B cell (primary cell): ENCODE data around the gene ZNF580. TPM values are rescaled to one million over a fixed set of nuclear protein-coding genes. Genes with fewer than 3 reads are reported as not detected.

ENCODE experiments used
- ATAC-seq: fragments of 200-7000 bp; cut with Tn5 transposase; one replicate; pipeline ENCODE4 v1.10.0; 2021; ENCODE audit warnings: low read depth, mild to moderate bottlenecking, moderate number of reproducible peaks, moderate library complexity
- CTCF ChIA-PET: fragments of 350-600 bp; sonication (Branson Sonifier 250); formaldehyde crosslinking; loops from one replicate; lab custom pipeline; 2021; ENCODE audit warnings: antibody characterized with exemption, inconsistent platforms; lab: Charles Lee
- POLR2A ChIA-PET: fragments of 350-600 bp; sonication (Branson Sonifier 250); formaldehyde crosslinking; loops from one replicate; lab custom pipeline; 2021; ENCODE audit warnings: antibody characterized with exemption; lab: Charles Lee
- DNase-seq: peaks from one replicate; pipeline ENCODE4 v3.0.0; 2013
- H2AFZ ChIP-seq: 2 replicates; pipeline ENCODE4 v1.6.1; 2012; ENCODE audit warnings: mild to moderate bottlenecking, low read depth, low read length; ENCODE audit not compliant: insufficient read depth, poor library complexity, severe bottlenecking
- H3K27ac ChIP-seq, 2 donors: 1 replicate in 1 of 2; 2 replicates in 1 of 2; pipeline ENCODE4 v1.5.1; 2012 to 2013; ENCODE audit warnings: low read length in 2 of 2, mild to moderate bottlenecking in 2 of 2, moderate library complexity in 1 of 2
- H3K27me3 ChIP-seq, 4 experiments: fragments of 200-600 bp in 1 of 4; sonication (generic) in 1 of 4; replicated peaks in 1 of 4; 1 replicate in 2 of 4; 2 replicates in 2 of 4; pipeline versions ENCODE4 v1.6.1 to v1.7.0; 2013 to 2016; ENCODE audit warnings: low read length in 3 of 4, mild to moderate bottlenecking in 2 of 4, mixed read lengths in 1 of 4, moderate library complexity in 1 of 4; ENCODE audit not compliant: insufficient read depth in 4 of 4, control insufficient read depth in 3 of 4; ENCODE audit errors: control extremely low read depth in 1 of 4
- H3K36me3 ChIP-seq, 2 experiments: replicated peaks in 1 of 2; 1 replicate in 1 of 2; 2 replicates in 1 of 2; pipeline versions ENCODE4 v1.6.1 to v1.7.1; 2013; ENCODE audit warnings: low read length in 1 of 2; ENCODE audit not compliant: insufficient read depth in 2 of 2, control insufficient read depth in 1 of 2; ENCODE audit errors: control extremely low read depth in 1 of 2, extremely low read depth in 1 of 2
- H3K4me1 ChIP-seq, 2 donors: fragments of 200-600 bp in 1 of 2; sonication (generic) in 1 of 2; 1 replicate in 1 of 2; 2 replicates in 1 of 2; pipeline versions ENCODE4 v1.5.1 to v1.6.1; 2013 to 2017; ENCODE audit warnings: low read length in 2 of 2; ENCODE audit not compliant: control insufficient read depth in 2 of 2, insufficient read depth in 2 of 2
- H3K4me2 ChIP-seq: replicated peaks from 2 replicates; pipeline ENCODE3; 2012; ENCODE audit warnings: mild to moderate bottlenecking, low read depth, low read length; ENCODE audit not compliant: poor library complexity, severe bottlenecking
- H3K4me3 ChIP-seq, 5 experiments: fragments of 200-600 bp in 1 of 5; sonication (generic) in 1 of 5; 1 replicate in 3 of 5; 2 replicates in 2 of 5; pipeline versions ENCODE4 v1.5.1 to v1.7.0; 2011 to 2016; ENCODE audit warnings: low read length in 4 of 5, mild to moderate bottlenecking in 4 of 5, low read depth in 2 of 5, control low read depth in 1 of 5, moderate library complexity in 1 of 5; ENCODE audit not compliant: insufficient read depth in 1 of 5; ENCODE audit errors: control extremely low read depth in 1 of 5, extremely low read depth in 1 of 5
- H3K79me2 ChIP-seq: fragments of 200-600 bp; sonication (generic); one replicate; pipeline ENCODE4 v1.6.0; 2016; ENCODE audit warnings: low read length; ENCODE audit not compliant: control insufficient read depth, insufficient read depth
- H3K9ac ChIP-seq: fragments of 200-600 bp; sonication (generic); 2 replicates; pipeline ENCODE4 v1.6.1; 2017; ENCODE audit warnings: mild to moderate bottlenecking, low read length, moderate library complexity
- H3K9me3 ChIP-seq, 3 donors: one replicate each; pipeline versions ENCODE4 v1.6.1 to v1.7.1; 2013; ENCODE audit warnings: low read length in 2 of 3; ENCODE audit not compliant: control insufficient read depth in 2 of 3, insufficient read depth in 1 of 3; ENCODE audit errors: control extremely low read depth in 1 of 3
- H4K20me1 ChIP-seq: 2 replicates; pipeline ENCODE4 v1.6.0; 2012; ENCODE audit warnings: mild to moderate bottlenecking, low read length; ENCODE audit not compliant: insufficient read depth, control insufficient read depth, poor library complexity, severe bottlenecking
- H3K27ac Mint-ChIP-seq: one replicate; pipeline ENCODE4 v1.8.0; 2021; ENCODE audit warnings: mixed read lengths
- H3K27me3 Mint-ChIP-seq: one replicate; pipeline ENCODE4 v1.8.0; 2021; ENCODE audit warnings: mixed read lengths
- H3K4me1 Mint-ChIP-seq: one replicate; pipeline ENCODE4 v1.8.0; 2021; ENCODE audit warnings: mixed read lengths
- H3K4me3 Mint-ChIP-seq: one replicate; pipeline ENCODE4 v1.8.0; 2021; ENCODE audit warnings: mixed read lengths
- H3K9me3 Mint-ChIP-seq: one replicate; pipeline ENCODE4 v1.8.0; 2022; ENCODE audit warnings: mixed read lengths; ENCODE audit not compliant: insufficient read depth
- CTCF ChIP-seq: fragments of 200-600 bp; IDR thresholded peaks from one replicate; pipeline ENCODE4 v1.8.0; 2022; ENCODE audit warnings: antibody characterized with exemption, mild to moderate bottlenecking
- EZH2 ChIP-seq: IDR thresholded peaks from 2 replicates; pipeline ENCODE4 v1.6.1; 2012; ENCODE audit warnings: borderline replicate concordance, low read depth, mild to moderate bottlenecking, moderate library complexity, low read length; ENCODE audit not compliant: insufficient read depth, poor library complexity, severe bottlenecking
- WGBS: methylation state at CpG from one replicate; pipeline ENCODE4 v1.1.5; 2013; ENCODE audit warnings: missing lambda C conversion rate; ENCODE audit not compliant: insufficient coverage; 5-methylcytosine and 5-hydroxymethylcytosine counted together
- intact Hi-C: fragments of 100-400 bp; cut with micrococcal nuclease; formaldehyde crosslinking; loops from one replicate; pipeline ENCODE4 v1.10.0; 2022
- polyA plus RNA-seq: library from polyadenylated mRNA; depleted of rRNA; stranded (reverse); fragments of >200 nt; gene quantifications from 2 replicates; pipeline ENCODE4 v1.2.3, GENCODE V29; 2012
- total RNA-seq, 2 donors: library from RNA; stranded (reverse); fragments of 120-200 nt in 1 of 2; gene quantifications; 1 replicate in 1 of 2; 2 replicates in 1 of 2; pipeline versions ENCODE4 v1.2.3 to v1.2.4, GENCODE V29; 2013 to 2022

The ZNF580 gene
- total and polyA plus RNA-seq, 2 donors (not counting 1 experiment from before 2014, with no cell fraction given): 69.8 to 101 TPM

- Mint-ChIP-seq H3K4me1 (peaks cover 62% of the 10 kb centered on the region), H3K27ac (peak overlapping the region; percentile 96), H3K27me3 (no peaks in the 10 kb centered on the region), H3K9me3 (no peaks in the 10 kb centered on the region), H3K4me3 (peak overlapping the region; percentile 95)
- H3K36me3 ChIP-seq: peaks cover 0 to 65% of the 10 kb centered on the region in 2 experiments
- no peaks in the 10 kb centered on the region for H3K27me3 ChIP-seq
- H4K20me1 ChIP-seq: peaks cover 69% of the 10 kb centered on the region
- POLR2A ChIA-PET: no interaction called here
- no peak overlapping the region for H3K4me3 ChIP-seq
- CTCF ChIA-PET: no interaction called here
- H2AFZ ChIP-seq: no peak overlapping the region
- H3K9me3 ChIP-seq: peaks cover 0 to 2% (median 0%) of the 10 kb centered on the region in 3 donors
- peaks cover 87% of the 10 kb centered on the region for H3K79me2 ChIP-seq
- H3K9ac ChIP-seq: no peak overlapping the region
- peak overlapping the region in 1 of 2 donors; percentile 93 for H3K27ac ChIP-seq
- H3K4me2 ChIP-seq: peak overlapping the region; percentile 82
- ATAC-seq (no peak), DNase-seq (no peak)
- intact Hi-C loops: loop anchor here (5.0 kb wide), 3 partner anchors 37 to 1477 kb away; partner anchors contain the start of genes PPP1R12C, RPS9, ZNF580 and ZNF581
- H3K4me1 ChIP-seq: peaks cover 50 to 65% of the 10 kb centered on the region in 2 donors
- WGBS: 89% methylated on average over 22 of the region's 24 CpGs
- TF ChIP-seq CTCF: no peak
- no peak for TF ChIP-seq EZH2
Observed at GRCh38 chr19:55679343-55680257, 38.8 kb downstream of the ZNF580 start.
